Liver (tissue), 9 donors: ENCODE data around the gene NADK. TPM values are rescaled to one million over a fixed set of nuclear protein-coding genes. Genes with fewer than 3 reads are reported as not detected.

ENCODE experiments used
- DNase-seq: peaks from one replicate; pipeline ENCODE4 v3.0.0-alpha.2; 2017; ENCODE audit warnings: low spot score
- H3K27ac ChIP-seq, 2 donors: one replicate each; pipeline ENCODE4 v1.7.0; 2013; ENCODE audit warnings: inconsistent platforms in 2 of 2, low read length in 2 of 2, control low read depth in 1 of 2, low read depth in 1 of 2, mild to moderate bottlenecking in 1 of 2
- H3K27me3 ChIP-seq, 4 donors: one replicate each; pipeline versions ENCODE4 v1.6.1 to v1.7.0; 2013; ENCODE audit warnings: low read length in 3 of 4, inconsistent platforms in 1 of 4, mild to moderate bottlenecking in 1 of 4, moderate library complexity in 1 of 4; ENCODE audit not compliant: control insufficient read depth in 4 of 4, insufficient read depth in 4 of 4
- H3K36me3 ChIP-seq, 4 donors: one replicate each; pipeline versions ENCODE4 v1.6.1 to v1.7.0; 2013; ENCODE audit warnings: low read length in 3 of 4, mild to moderate bottlenecking in 3 of 4, low read depth in 1 of 4, moderate library complexity in 1 of 4; ENCODE audit not compliant: control insufficient read depth in 4 of 4, insufficient read depth in 3 of 4
- H3K4me1 ChIP-seq, 4 donors: one replicate each; pipeline versions ENCODE4 v1.6.1 to v1.7.0; 2013; ENCODE audit warnings: low read length in 3 of 4, mild to moderate bottlenecking in 3 of 4, moderate library complexity in 1 of 4; ENCODE audit not compliant: control insufficient read depth in 4 of 4, insufficient read depth in 4 of 4
- H3K4me3 ChIP-seq, 3 donors: one replicate each; pipeline versions ENCODE4 v1.6.1 to v1.7.0; 2013; ENCODE audit warnings: low read length in 3 of 3, control low read depth in 1 of 3, low read depth in 1 of 3, mild to moderate bottlenecking in 1 of 3
- H3K9ac ChIP-seq, 2 donors: one replicate each; pipeline ENCODE4 v1.7.0; 2013; ENCODE audit warnings: low read length in 2 of 2, mild to moderate bottlenecking in 2 of 2, moderate library complexity in 2 of 2, control low read depth in 1 of 2, low read depth in 1 of 2
- H3K9me3 ChIP-seq, 4 donors: one replicate each; pipeline versions ENCODE4 v1.6.1 to v1.7.0; 2013; ENCODE audit warnings: low read length in 3 of 4; ENCODE audit not compliant: control insufficient read depth in 4 of 4
- EGR1 ChIP-seq, 2 donors: IDR thresholded peaks; 2 replicates each; pipeline ENCODE4 v1.6.1; 2016 to 2018; ENCODE audit warnings: antibody characterized with exemption in 2 of 2, low read depth in 2 of 2
- FOXA1 ChIP-seq: IDR thresholded peaks from 2 replicates; pipeline ENCODE4 v1.6.1; 2016; ENCODE audit warnings: antibody characterized with exemption
- GABPA ChIP-seq, 2 donors: IDR thresholded peaks in 1 of 2; conservative IDR thresholded peaks in 1 of 2; 2 replicates each; pipeline ENCODE4 v1.6.1; 2016; ENCODE audit warnings: antibody characterized with exemption in 2 of 2, mild to moderate bottlenecking in 1 of 2, moderate library complexity in 1 of 2
- HNF4A ChIP-seq, 2 donors: conservative IDR thresholded peaks; 2 replicates each; pipeline ENCODE4 v1.6.1; 2016; ENCODE audit warnings: antibody characterized with exemption in 2 of 2, mild to moderate bottlenecking in 2 of 2
- JUND ChIP-seq, 2 donors: IDR thresholded peaks; 2 replicates each; pipeline ENCODE4 v1.6.1; 2016; ENCODE audit warnings: antibody characterized with exemption in 2 of 2
- MAX ChIP-seq: IDR thresholded peaks from 2 replicates; pipeline ENCODE4 v1.6.1; 2016; ENCODE audit warnings: antibody characterized with exemption
- RAD21 ChIP-seq, 2 donors: IDR thresholded peaks; 2 replicates each; pipeline ENCODE4 v1.6.1; 2016; ENCODE audit warnings: antibody characterized with exemption in 2 of 2, mild to moderate bottlenecking in 2 of 2
- RXRA ChIP-seq, 2 donors: IDR thresholded peaks; 2 replicates each; pipeline ENCODE4 v1.6.1; 2017 to 2018; ENCODE audit warnings: antibody characterized with exemption in 2 of 2, mild to moderate bottlenecking in 1 of 2
- SP1 ChIP-seq: IDR thresholded peaks from 2 replicates; pipeline ENCODE4 v1.6.1; 2018; ENCODE audit warnings: antibody characterized with exemption, mild to moderate bottlenecking
- TAF1 ChIP-seq: conservative IDR thresholded peaks from 2 replicates; pipeline ENCODE4 v1.6.1; 2016; ENCODE audit warnings: antibody characterized with exemption, mild to moderate bottlenecking
- YY1 ChIP-seq: IDR thresholded peaks from 2 replicates; pipeline ENCODE4 v1.6.1; 2016; ENCODE audit warnings: antibody characterized with exemption, mild to moderate bottlenecking
- WGBS: extraction: QIAGEN DNeasy Blood & Tissue Kit; methylation state at CpG from one replicate; pipeline ENCODE4 v1.1.7; 2013; 5-methylcytosine and 5-hydroxymethylcytosine counted together
- polyA plus RNA-seq, 2 donors: library from polyadenylated mRNA; stranded (reverse) in 1 of 2; unstranded in 1 of 2; fragments of 200-250 nt in 1 of 2; fragments of >200 nt in 1 of 2; fragmentation: Nextera tagmentation in 1 of 2; extraction: Ambion mirVana in 1 of 2; gene quantifications; one replicate each; pipeline versions ENCODE4 v1.2.1 to v1.2.3, GENCODE V29; 2013 to 2015
- total RNA-seq, 2 donors: library from RNA; depleted of rRNA; stranded (reverse); fragments of >200 nt; gene quantifications; one replicate each; pipeline ENCODE4 v1.2.3, GENCODE V29; 2014
- TF ChIP-seq, protein P1 (sequence below): fragments of 150-350 bp; IDR thresholded peaks from 2 replicates; pipeline ENCODE4 v1.5.1; 2017; ENCODE audit warnings: improper control_type of control experiment, low read depth, low read length; ENCODE audit not compliant: missing input control
- TF ChIP-seq, protein P2 (sequence below): IDR thresholded peaks from 2 replicates; pipeline ENCODE4 v1.6.1; 2016; ENCODE audit warnings: antibody characterized with exemption
- donor health status: healthy.
- donor health status: healthy.
- donor health status: healthy.
- donor health status: healthy.
- donor health status: healthy.

The NADK gene
- total and polyA plus RNA-seq, 4 donors: 39.2 to 105 (median 83.6) TPM

DNA sequence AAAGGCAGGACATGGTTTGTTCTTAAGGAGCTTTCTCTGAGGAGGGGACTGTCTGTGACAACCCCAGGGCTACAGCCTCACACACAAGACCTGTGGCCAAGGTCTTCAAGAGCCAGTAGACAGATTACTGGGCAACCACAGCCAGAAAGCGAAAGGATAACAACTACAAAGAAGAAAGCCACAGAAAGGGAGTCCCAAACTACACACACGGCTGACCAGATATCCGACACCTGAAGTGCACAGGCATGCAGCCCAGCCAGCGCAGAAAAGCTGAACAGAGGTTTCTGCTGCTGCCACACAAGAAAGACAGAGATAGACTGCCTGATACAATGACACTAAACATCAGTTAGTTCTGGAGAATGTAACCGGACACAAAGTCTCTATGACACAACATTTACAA lies 21.4 kb upstream of the NADK start:
- H3K9me3 ChIP-seq: no peaks in the 10 kb centered on the region
- TF ChIP-seq, protein P1, sequence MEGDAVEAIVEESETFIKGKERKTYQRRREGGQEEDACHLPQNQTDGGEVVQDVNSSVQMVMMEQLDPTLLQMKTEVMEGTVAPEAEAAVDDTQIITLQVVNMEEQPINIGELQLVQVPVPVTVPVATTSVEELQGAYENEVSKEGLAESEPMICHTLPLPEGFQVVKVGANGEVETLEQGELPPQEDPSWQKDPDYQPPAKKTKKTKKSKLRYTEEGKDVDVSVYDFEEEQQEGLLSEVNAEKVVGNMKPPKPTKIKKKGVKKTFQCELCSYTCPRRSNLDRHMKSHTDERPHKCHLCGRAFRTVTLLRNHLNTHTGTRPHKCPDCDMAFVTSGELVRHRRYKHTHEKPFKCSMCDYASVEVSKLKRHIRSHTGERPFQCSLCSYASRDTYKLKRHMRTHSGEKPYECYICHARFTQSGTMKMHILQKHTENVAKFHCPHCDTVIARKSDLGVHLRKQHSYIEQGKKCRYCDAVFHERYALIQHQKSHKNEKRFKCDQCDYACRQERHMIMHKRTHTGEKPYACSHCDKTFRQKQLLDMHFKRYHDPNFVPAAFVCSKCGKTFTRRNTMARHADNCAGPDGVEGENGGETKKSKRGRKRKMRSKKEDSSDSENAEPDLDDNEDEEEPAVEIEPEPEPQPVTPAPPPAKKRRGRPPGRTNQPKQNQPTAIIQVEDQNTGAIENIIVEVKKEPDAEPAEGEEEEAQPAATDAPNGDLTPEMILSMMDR: no peak
- no peak for TF ChIP-seq SP1
- no peak for TF ChIP-seq YY1
- TF ChIP-seq HNF4A (conservative IDR thresholded peaks at IDR 0.05): no peak
- no peak for DNase-seq
- no peaks in the 10 kb centered on the region for H3K4me1 ChIP-seq
- 93% methylated on average over 5 of the region's 5 CpGs for WGBS
- H3K27ac ChIP-seq: no peak overlapping the region
- H3K27me3 ChIP-seq: no peaks in the 10 kb centered on the region
- H3K36me3 ChIP-seq: peaks cover 16 to 55% (median 19%) of the 10 kb centered on the region in 4 donors
- no peak overlapping the region for H3K4me3 ChIP-seq
- H3K9ac ChIP-seq: no peak overlapping the region

- H3K9me3 ChIP-seq: no peaks in the 10 kb centered on the region
- H3K4me1 ChIP-seq: no peaks in the 10 kb centered on the region
- no peak overlapping the region for H3K9ac ChIP-seq
- no peak for TF ChIP-seq JUND (IDR thresholded peaks at IDR 0.05)
- no peak overlapping the region for H3K27ac ChIP-seq
- H3K36me3 ChIP-seq: peaks cover 7 to 53% (median 9%) of the 10 kb centered on the region in 4 donors
- H3K27me3 ChIP-seq: no peaks in the 10 kb centered on the region
- 89% methylated on average over 11 of the region's 11 CpGs for WGBS
- no peak for DNase-seq
- H3K4me3 ChIP-seq: no peak overlapping the region
Observed at GRCh38 chr1:1797731-1798341, 19.6 kb upstream of the NADK start.

DNA sequence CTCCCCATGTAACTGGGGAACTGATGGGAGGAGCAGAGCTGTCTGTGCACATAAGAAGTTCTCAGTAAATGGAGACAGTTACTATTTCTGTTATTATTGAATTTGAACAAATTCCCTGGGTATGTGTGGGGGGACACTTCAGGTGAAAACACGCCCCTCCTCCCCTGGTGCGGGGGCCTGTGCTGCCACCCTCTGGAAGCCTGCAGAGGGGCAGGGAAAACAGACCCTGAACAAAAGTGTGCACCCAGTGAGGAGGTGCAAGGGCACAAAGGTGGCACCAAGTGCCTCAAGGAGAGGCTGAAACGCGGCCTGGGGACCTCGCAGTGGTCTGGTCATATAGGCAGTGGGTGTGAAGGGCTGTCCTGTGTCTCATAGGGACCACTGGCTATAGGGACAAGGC lies 18.2 kb upstream of the NADK start:
- Histone ChIP-seq H3K27me3 (no peaks in the 10 kb centered on the region), H3K4me3 (no peak overlapping the region), H3K36me3 (peaks cover 3 to 50% (median 8%) of the 10 kb centered on the region in 4 donors), H3K9me3 (no peaks in the 10 kb centered on the region), H3K27ac (no peak overlapping the region), H3K4me1 (no peaks in the 10 kb centered on the region), H3K9ac (no peak overlapping the region)
- TF ChIP-seq RAD21 (IDR thresholded peaks at IDR 0.05): peak; percentile 63 to 70
- TF ChIP-seq, protein P1: peak; percentile 29
- no peak for TF ChIP-seq EGR1 (IDR thresholded peaks at IDR 0.05; ENCODE audit: low read depth in 2 of 2)
- DNase-seq: no peak
- 93% methylated on average over 5 of the region's 5 CpGs for WGBS

DNA sequence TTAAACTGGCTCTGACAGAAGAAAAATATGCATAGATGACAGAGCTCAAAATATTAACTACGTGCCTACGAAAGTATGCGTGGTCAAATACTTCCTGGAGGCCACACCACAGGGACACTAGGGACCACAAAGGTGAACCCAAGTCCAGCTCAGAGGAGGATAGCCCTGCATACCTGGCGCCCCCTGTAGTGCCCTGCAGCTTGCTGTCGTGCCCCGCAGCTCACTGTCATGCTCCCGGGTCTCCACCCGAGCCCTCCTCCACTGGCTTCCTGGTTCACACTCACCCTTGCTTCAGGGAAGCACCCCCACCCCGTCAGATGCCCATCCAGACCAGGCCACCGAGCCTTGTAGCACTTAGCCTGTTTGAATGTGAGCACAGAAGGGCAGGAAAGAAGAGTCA lies 16.7 kb upstream of the NADK start:
- H3K27ac ChIP-seq: no peak overlapping the region
- H3K36me3 ChIP-seq: peaks cover 10 to 54% (median 13%) of the 10 kb centered on the region in 4 donors
- no peak overlapping the region for H3K9ac ChIP-seq
- TF ChIP-seq MAX (no peak), RXRA (IDR thresholded peaks at IDR 0.05) (no peak), SP1 (no peak), TAF1 (no peak), RAD21 (IDR thresholded peaks at IDR 0.05) (no peak), FOXA1 (no peak), EGR1 (IDR thresholded peaks at IDR 0.05; ENCODE audit: low read depth in 2 of 2) (no peak), GABPA (IDR thresholded peaks at IDR 0.05 in 1 of 2, conservative IDR thresholded peaks at IDR 0.05 in 1 of 2) (no peak)
- TF ChIP-seq, protein P2, sequence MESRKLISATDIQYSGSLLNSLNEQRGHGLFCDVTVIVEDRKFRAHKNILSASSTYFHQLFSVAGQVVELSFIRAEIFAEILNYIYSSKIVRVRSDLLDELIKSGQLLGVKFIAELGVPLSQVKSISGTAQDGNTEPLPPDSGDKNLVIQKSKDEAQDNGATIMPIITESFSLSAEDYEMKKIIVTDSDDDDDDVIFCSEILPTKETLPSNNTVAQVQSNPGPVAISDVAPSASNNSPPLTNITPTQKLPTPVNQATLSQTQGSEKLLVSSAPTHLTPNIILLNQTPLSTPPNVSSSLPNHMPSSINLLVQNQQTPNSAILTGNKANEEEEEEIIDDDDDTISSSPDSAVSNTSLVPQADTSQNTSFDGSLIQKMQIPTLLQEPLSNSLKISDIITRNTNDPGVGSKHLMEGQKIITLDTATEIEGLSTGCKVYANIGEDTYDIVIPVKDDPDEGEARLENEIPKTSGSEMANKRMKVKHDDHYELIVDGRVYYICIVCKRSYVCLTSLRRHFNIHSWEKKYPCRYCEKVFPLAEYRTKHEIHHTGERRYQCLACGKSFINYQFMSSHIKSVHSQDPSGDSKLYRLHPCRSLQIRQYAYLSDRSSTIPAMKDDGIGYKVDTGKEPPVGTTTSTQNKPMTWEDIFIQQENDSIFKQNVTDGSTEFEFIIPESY: no peak
- H3K9me3 ChIP-seq: no peaks in the 10 kb centered on the region
- 92% methylated on average over 10 of the region's 10 CpGs for WGBS
- H3K4me1 ChIP-seq: no peaks in the 10 kb centered on the region
- no peak overlapping the region for H3K4me3 ChIP-seq
- no peaks in the 10 kb centered on the region for H3K27me3 ChIP-seq
- DNase-seq: no peak
